ENCODE data around the gene CLK3.

GRCh38 chr15:74642348-74642733 lies 26.7 kb downstream of the CLK3 start:
- TF ChIP-seq CTCF (IDR thresholded peaks at IDR 0.05) (no peak), POLR2A (IDR thresholded peaks at IDR 0.05) (no peak)
